ENCODE results near the gene NINJ2.

NINJ2 gene

DNA sequence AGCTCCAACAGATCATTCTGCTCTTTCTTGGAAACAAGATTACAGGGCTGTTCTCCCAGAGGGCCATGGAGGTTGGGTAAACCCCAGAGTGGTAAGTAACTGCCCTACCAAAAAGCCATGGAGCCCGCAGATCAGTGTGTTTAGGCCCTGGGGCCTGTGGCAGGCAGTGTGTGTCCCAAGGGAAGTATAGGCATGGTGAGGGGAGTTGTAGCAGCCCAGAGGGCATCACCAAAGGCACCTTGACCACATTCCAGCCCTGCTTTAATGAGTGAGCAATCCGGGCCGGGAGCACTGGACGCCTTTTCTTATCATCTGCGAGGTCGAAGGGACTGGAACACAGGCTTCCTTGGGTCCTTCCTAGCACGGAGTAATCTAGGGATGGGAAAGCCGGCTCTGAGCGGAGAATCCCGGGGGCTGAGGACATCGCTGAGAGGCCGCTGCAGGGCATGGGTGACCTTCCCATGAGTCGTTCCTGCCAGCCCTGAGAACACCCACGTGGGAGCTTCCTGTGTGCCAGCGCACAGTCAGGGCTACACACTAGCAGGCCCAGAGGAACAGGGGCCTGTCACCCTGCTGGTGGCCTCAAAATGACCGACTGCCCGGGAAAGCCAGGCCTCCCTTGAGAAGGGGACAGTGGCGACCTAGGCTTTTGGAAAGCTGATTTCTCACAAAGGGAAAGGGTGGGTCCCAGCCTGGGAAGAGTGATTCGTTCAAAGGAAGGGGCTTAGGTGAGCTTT, 91.3 kb downstream of the NINJ2 start:
- H3K27ac ChIP-seq (ENCODE audit: low read length): no peak overlapping the region
- TF ChIP-seq EZH2 (IDR thresholded peaks at IDR 0.05; ENCODE audit: borderline replicate concordance, low read depth, low read length, severe bottlenecking): no peak
- TF ChIP-seq, protein P1, sequence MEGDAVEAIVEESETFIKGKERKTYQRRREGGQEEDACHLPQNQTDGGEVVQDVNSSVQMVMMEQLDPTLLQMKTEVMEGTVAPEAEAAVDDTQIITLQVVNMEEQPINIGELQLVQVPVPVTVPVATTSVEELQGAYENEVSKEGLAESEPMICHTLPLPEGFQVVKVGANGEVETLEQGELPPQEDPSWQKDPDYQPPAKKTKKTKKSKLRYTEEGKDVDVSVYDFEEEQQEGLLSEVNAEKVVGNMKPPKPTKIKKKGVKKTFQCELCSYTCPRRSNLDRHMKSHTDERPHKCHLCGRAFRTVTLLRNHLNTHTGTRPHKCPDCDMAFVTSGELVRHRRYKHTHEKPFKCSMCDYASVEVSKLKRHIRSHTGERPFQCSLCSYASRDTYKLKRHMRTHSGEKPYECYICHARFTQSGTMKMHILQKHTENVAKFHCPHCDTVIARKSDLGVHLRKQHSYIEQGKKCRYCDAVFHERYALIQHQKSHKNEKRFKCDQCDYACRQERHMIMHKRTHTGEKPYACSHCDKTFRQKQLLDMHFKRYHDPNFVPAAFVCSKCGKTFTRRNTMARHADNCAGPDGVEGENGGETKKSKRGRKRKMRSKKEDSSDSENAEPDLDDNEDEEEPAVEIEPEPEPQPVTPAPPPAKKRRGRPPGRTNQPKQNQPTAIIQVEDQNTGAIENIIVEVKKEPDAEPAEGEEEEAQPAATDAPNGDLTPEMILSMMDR (IDR thresholded peaks at IDR 0.05; ENCODE audit: borderline replicate concordance, extremely low read depth, low read length, poor library complexity, severe bottlenecking): no peak
- ATAC-seq (ENCODE audit: insufficient read depth, low read depth) (no peak), DNase-seq (no peak)
- peaks cover 31% of the 10 kb centered on the region for H3K4me1 ChIP-seq (ENCODE audit: insufficient read depth, low read length)
- H4K20me1 ChIP-seq (ENCODE audit: insufficient read depth, low read length): no peaks in the 10 kb centered on the region
- H3K27me3 ChIP-seq (ENCODE audit: insufficient read depth, low read length, poor library complexity): no peaks in the 10 kb centered on the region
- no peak overlapping the region for H2AFZ ChIP-seq (ENCODE audit: low read depth, low read length)
- H3K4me3 ChIP-seq (ENCODE audit: low read depth in 1 of 2, low read length in 2 of 2): no peak overlapping the region
- no peak overlapping the region for H3K4me2 ChIP-seq (ENCODE audit: insufficient read depth, low read length)
- H3K36me3 ChIP-seq (ENCODE audit: insufficient read depth, low read length): no peaks in the 10 kb centered on the region
- no peaks in the 10 kb centered on the region for H3K9me3 ChIP-seq (ENCODE audit: insufficient read depth, low read length, severe bottlenecking)
- H3K9ac ChIP-seq (ENCODE audit: low read depth, low read length): no peak overlapping the region
- no peaks in the 10 kb centered on the region for H3K79me2 ChIP-seq (ENCODE audit: insufficient read depth, low read length)

DNA sequence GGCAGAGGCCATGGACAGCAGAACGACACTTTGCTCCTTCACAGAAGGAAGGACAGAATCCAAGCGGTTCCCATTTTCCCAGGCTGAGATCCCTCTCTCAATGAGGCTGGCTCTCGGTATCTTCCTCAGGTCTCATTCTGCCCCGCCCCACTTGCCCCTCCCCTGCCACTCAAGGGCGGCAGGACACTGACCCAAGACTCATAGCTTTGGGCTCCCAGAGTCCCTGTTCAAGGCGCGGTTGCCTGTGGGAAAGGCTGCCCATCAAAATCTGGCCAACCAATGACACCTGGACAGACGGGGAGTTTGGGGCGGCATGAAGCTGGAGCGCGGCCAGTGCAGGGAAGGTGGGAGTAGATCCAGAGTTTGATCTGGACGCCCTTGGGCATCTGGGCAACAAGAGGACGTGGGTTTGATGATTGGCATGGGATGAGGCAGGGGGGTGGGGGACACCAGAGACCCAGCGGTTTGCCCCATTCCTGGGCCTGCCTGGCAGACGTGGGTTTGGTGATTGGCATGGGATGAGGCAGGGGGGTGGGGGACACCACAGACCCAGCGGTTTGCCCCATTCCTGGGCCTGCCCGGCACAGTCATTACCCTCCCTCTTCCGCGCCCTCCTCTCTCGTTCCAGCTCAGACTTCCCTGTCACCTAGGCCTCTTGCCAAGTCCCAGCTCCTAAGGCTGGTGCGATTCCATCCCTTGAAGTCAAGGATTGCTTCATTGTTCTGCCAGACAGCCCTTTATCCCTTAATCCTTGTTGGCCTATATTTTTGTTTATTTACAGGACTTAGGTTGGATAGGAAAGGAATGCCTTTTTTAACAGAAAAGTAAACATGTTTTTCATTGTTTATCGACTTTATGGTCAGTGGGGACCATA, 92.1 kb downstream of the NINJ2 start:
- H3K9me3 ChIP-seq (ENCODE audit: insufficient read depth, low read length, severe bottlenecking): no peaks in the 10 kb centered on the region
- H2AFZ ChIP-seq (ENCODE audit: low read depth, low read length): no peak overlapping the region
- H4K20me1 ChIP-seq (ENCODE audit: insufficient read depth, low read length): no peaks in the 10 kb centered on the region
- no peaks in the 10 kb centered on the region for H3K27me3 ChIP-seq (ENCODE audit: insufficient read depth, low read length, poor library complexity)
- no peak for DNase-seq
- no peaks in the 10 kb centered on the region for H3K36me3 ChIP-seq (ENCODE audit: insufficient read depth, low read length)
- H3K4me1 ChIP-seq (ENCODE audit: insufficient read depth, low read length): peaks cover 24% of the 10 kb centered on the region
- no peak for TF ChIP-seq EZH2 (IDR thresholded peaks at IDR 0.05; ENCODE audit: borderline replicate concordance, low read depth, low read length, severe bottlenecking)
- TF ChIP-seq, protein P1 (IDR thresholded peaks at IDR 0.05; ENCODE audit: borderline replicate concordance, extremely low read depth, low read length, poor library complexity, severe bottlenecking): no peak
- no peak for ATAC-seq (ENCODE audit: insufficient read depth, low read depth)
- H3K79me2 ChIP-seq (ENCODE audit: insufficient read depth, low read length): no peaks in the 10 kb centered on the region
- H3K4me2 ChIP-seq (ENCODE audit: insufficient read depth, low read length): no peak overlapping the region
- peak overlapping the region; percentile 64; the same call in 1 of the 2 replicates for H3K9ac ChIP-seq (ENCODE audit: low read depth, low read length)
- H3K4me3 ChIP-seq (ENCODE audit: low read depth in 1 of 2, low read length in 2 of 2): no peak overlapping the region
- H3K27ac ChIP-seq (ENCODE audit: low read length): no peak overlapping the region

DNA sequence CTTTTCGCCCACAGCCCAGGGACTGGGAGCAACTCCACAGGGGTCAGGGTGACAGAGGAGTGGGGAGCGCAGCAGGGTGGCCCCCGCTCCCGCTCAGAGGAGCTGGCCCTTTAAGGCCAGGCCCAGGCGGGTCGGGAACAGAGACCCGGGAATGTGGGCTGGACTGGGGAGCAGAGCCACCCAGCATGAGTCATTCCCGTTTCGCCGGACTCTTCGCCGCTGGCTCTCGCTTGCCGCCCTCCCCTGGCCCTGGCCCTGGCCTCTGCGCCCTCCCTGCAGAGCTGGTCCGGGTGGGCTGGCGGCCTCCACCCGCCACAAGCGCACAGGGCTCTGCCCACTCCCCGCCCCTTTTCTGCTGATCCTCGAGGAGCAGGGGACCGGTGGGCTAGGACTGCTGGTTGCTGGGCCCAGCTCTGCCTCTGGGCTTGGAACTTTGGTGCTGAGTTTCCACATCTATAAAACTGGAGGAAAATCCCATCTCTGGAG, 92.8 kb downstream of the NINJ2 start:
- ATAC-seq (ENCODE audit: insufficient read depth, low read depth) (no peak), DNase-seq (no peak)
- Histone ChIP-seq H2AFZ (ENCODE audit: low read depth, low read length) (peak overlapping the region; percentile 87), H3K9me3 (ENCODE audit: insufficient read depth, low read length, severe bottlenecking) (no peaks in the 10 kb centered on the region), H4K20me1 (ENCODE audit: insufficient read depth, low read length) (no peaks in the 10 kb centered on the region), H3K9ac (ENCODE audit: low read depth, low read length) (peak overlapping the region; percentile 64; the same call in 1 of the 2 replicates), H3K4me1 (ENCODE audit: insufficient read depth, low read length) (peaks cover 17% of the 10 kb centered on the region), H3K27me3 (ENCODE audit: insufficient read depth, low read length, poor library complexity) (no peaks in the 10 kb centered on the region), H3K79me2 (ENCODE audit: insufficient read depth, low read length) (no peaks in the 10 kb centered on the region), H3K4me2 (ENCODE audit: insufficient read depth, low read length) (peak overlapping the region; percentile 94), H3K27ac (ENCODE audit: low read length) (peak overlapping the region; percentile 56; the same call in 1 of the 2 replicates), H3K36me3 (ENCODE audit: insufficient read depth, low read length) (no peaks in the 10 kb centered on the region), H3K4me3 (ENCODE audit: low read depth in 1 of 2, low read length in 2 of 2) (peak overlapping the region in 1 of 2 experiments; percentile 69; a peak in 2 of 4 replicates)
- TF ChIP-seq EZH2 (IDR thresholded peaks at IDR 0.05; ENCODE audit: borderline replicate concordance, low read depth, low read length, severe bottlenecking): no peak
- TF ChIP-seq, protein P1 (IDR thresholded peaks at IDR 0.05; ENCODE audit: borderline replicate concordance, extremely low read depth, low read length, poor library complexity, severe bottlenecking): no peak

Measured in DND-41 (cell line).